SKM-1 treated with dmso at 0.1 percent for 144 hours (cell line): ENCODE measurements around the gene INS.

Source experiments
- DNase-seq: peaks from one replicate; lab custom pipeline; 2025; ENCODE audit not compliant: unreplicated experiment; lab: John Stamatoyannopoulos, UW

The INS gene

GRCh38 chr11:2121227-2122130, 39.5 kb downstream of the INS start:
- no peak for DNase-seq

GRCh38 chr11:2120359-2121100, 40.5 kb downstream of the INS start:
- no peak for DNase-seq

- no peak for DNase-seq
These were observed 42.3 kb downstream of the INS start for GRCh38 chr11:2118677-2119076.

- no peak for DNase-seq
These were observed 44.3 kb downstream of the INS start for GRCh38 chr11:2116680-2117079.

GRCh38 chr11:2115308-2115707, 45.7 kb downstream of the INS start:
- no peak for DNase-seq

GRCh38 chr11:2114430-2115241, 46.4 kb downstream of the INS start:
- no peak for DNase-seq

GRCh38 chr11:2113776-2114175, 47.2 kb downstream of the INS start:
- no peak for DNase-seq

GRCh38 chr11:2110521-2110920, 50.5 kb downstream of the INS start:
- no peak for DNase-seq
